H1 (cell line): ENCODE measurements around the gene KCNB1. TPM values are rescaled to one million over a fixed set of nuclear protein-coding genes. Genes with fewer than 3 reads are reported as not detected.

Source experiments
- CBX5 ChIP-seq: fragments of 300-800, 300-1000 bp; sonication (generic); IDR thresholded peaks from 2 replicates; pipeline ENCODE4 v1.7.1; 2016; ENCODE audit warnings: antibody characterized with exemption, low read length, low read depth
- JUN ChIP-seq: IDR thresholded peaks from 2 replicates; pipeline ENCODE4 v1.6.1; 2011; ENCODE audit warnings: low read depth, mild to moderate bottlenecking, improper control_type of control experiment, low read length
- NANOG ChIP-seq: IDR thresholded peaks from 2 replicates; pipeline ENCODE4 v1.6.1; 2011; ENCODE audit warnings: low read length, low read depth, mild to moderate bottlenecking, inconsistent platforms; ENCODE audit not compliant: insufficient read depth, poor library complexity, severe bottlenecking
- RNF2 ChIP-seq: fragments of 200-900, 300-1000 bp; sonication (generic); IDR thresholded peaks from 2 replicates; pipeline ENCODE4 v1.7.1; 2016; ENCODE audit warnings: borderline replicate concordance, low read depth, mild to moderate bottlenecking, antibody characterized with exemption, low read length; ENCODE audit not compliant: poor library complexity, severe bottlenecking; ENCODE audit errors: missing control alignments
- SAP30 ChIP-seq: fragments of 300-600 bp; sonication (generic); IDR thresholded peaks from 2 replicates; pipeline ENCODE4 v1.7.1; 2012; ENCODE audit warnings: low read length, moderate library complexity, mild to moderate bottlenecking, inconsistent platforms; ENCODE audit not compliant: insufficient read depth, insufficient replicate concordance
- SP4 ChIP-seq: IDR thresholded peaks from 2 replicates; pipeline ENCODE4 v1.6.1; 2012; ENCODE audit warnings: low read length, inconsistent platforms
- TAF7 ChIP-seq: optimal IDR thresholded peaks from 2 replicates; pipeline ENCODE3; 2011; ENCODE audit warnings: low read depth, mild to moderate bottlenecking, inconsistent platforms, low read length, moderate library complexity, borderline replicate concordance
- ZNF274 ChIP-seq: IDR thresholded peaks from 2 replicates; pipeline ENCODE4 v1.7.0; 2012; ENCODE audit warnings: low read length, borderline replicate concordance; ENCODE audit errors: extremely low read depth
- polyA plus RNA-seq, 7 experiments: library from polyadenylated mRNA; depleted of rRNA in 3 of 7; stranded (reverse) in 5 of 7; unstranded in 2 of 7; fragments of >200 nt in 5 of 7; fragments of 200-250 nt in 2 of 7; gene quantifications; 1 replicate in 5 of 7; 2 replicates in 1 of 7; 4 replicates in 1 of 7; pipeline versions ENCODE4 v1.2.1 to v1.2.3, GENCODE V29; 2011 to 2013; ENCODE audit warnings: missing spikeins in 2 of 7, mixed read lengths in 2 of 7
- total RNA-seq: library from RNA; stranded (reverse); fragmentation: NEBNext Ultra II Directional; extraction: Animal tissue kit (Norgen Biotek cat#: 25700); gene quantifications from 2 replicates; pipeline ENCODE4 v1.2.1, GENCODE V29; 2021

KCNB1 gene
- total and polyA plus RNA-seq, 2 of the 8 experiments (the other 6 are each of a cell fraction or from before 2014, with no cell fraction given): 0.58 to 0.67 TPM

DNA sequence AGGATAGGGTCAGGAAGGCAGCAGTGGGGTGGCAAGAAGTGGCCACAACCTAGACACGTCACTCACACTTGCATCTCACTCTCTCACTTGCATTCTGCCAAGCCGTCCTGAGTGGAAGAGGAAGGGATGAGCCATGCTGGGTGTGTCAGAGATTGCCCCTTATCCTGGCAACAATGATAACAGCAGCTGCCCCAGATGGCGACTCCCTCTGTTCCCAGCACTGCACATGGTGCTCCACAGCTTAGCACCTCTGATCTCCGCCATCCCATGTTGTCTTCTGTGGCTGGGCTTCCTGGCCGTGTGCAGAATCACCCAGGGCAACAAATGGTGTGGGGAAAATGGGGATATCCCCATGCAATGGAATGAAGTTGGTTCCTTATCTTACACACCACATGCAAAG lies 11.1 kb downstream of the KCNB1 start (continued):
- TF ChIP-seq SP4 (no peak), RNF2 (no peak), CBX5 (no peak), TAF7 (no peak), NANOG (no peak), ZNF274 (no peak), JUN (no peak), SAP30 (no peak)
